Testis (tissue), 3 donors: ENCODE data around the gene OGFRL1. TPM values are rescaled to one million over a fixed set of nuclear protein-coding genes. Genes with fewer than 3 reads are reported as not detected.

Source experiments
- DNase-seq: peaks from one replicate; pipeline ENCODE4 v3.0.0-alpha.2; 2019
- H3K27ac ChIP-seq, 2 donors: fragments of 200-600 bp; sonication (generic); one replicate each; pipeline ENCODE4 v1.5.1; 2019
- H3K27me3 ChIP-seq: fragments of 200-600 bp; sonication (generic); one replicate; pipeline ENCODE4 v1.5.1; 2019
- H3K36me3 ChIP-seq: fragments of 200-600 bp; sonication (generic); one replicate; pipeline ENCODE4 v1.5.1; 2017; ENCODE audit warnings: low read depth; ENCODE audit errors: missing control alignments
- H3K4me1 ChIP-seq: fragments of 200-600 bp; sonication (generic); one replicate; pipeline ENCODE4 v1.5.1; 2019
- H3K4me3 ChIP-seq, 2 donors: fragments of 200-600 bp; sonication (generic); one replicate each; pipeline ENCODE4 v1.5.1; 2017 to 2019
- H3K9me3 ChIP-seq: fragments of 200-600 bp; sonication (generic); one replicate; pipeline ENCODE4 v1.5.1; 2017
- CTCF ChIP-seq, 3 experiments: fragments of 450-650 bp in 2 of 3; fragments of 200-600 bp in 1 of 3; sonication (generic) in 1 of 3; IDR thresholded peaks; one replicate each; pipeline ENCODE4 v1.5.1; 2016 to 2019; ENCODE audit warnings: antibody characterized with exemption in 3 of 3, mild to moderate bottlenecking in 2 of 3, moderate library complexity in 1 of 3
- POLR2A ChIP-seq: fragments of 450-650 bp; IDR thresholded peaks from one replicate; pipeline ENCODE4 v1.6.1; 2017; ENCODE audit warnings: antibody characterized with exemption, mild to moderate bottlenecking, moderate library complexity
- WGBS, 2 donors: methylation state at CpG; one replicate each; pipeline ENCODE4 v1.1.5; 2018; 5-methylcytosine and 5-hydroxymethylcytosine counted together
- intact Hi-C: fragments of 100-400 bp; cut with DNase I; formaldehyde crosslinking; loops from one replicate; pipeline ENCODE4 v1.15.1; 2023; ENCODE audit warnings: low total_unique reads
- polyA plus RNA-seq: library from polyadenylated mRNA; stranded (reverse); fragments of 350-450 nt; fragmentation: Illumina TruSeq; extraction: RNeasy Lipid Tissue Mini Kit (QIAGEN cat#74804); gene quantifications from one replicate; pipeline ENCODE4 v1.2.3, GENCODE V29; 2014; ENCODE audit warnings: low read depth, low replicate concordance; ENCODE audit not compliant: insufficient read depth
- total RNA-seq, 2 donors: library from RNA; depleted of rRNA; stranded (reverse); fragments of >200 nt; gene quantifications; one replicate each; pipeline ENCODE4 v1.2.3, GENCODE V29; 2016

OGFRL1 gene
- total and polyA plus RNA-seq, 3 donors from 2014 or later: 5.0 to 8.2 (median 7.9) TPM

DNA sequence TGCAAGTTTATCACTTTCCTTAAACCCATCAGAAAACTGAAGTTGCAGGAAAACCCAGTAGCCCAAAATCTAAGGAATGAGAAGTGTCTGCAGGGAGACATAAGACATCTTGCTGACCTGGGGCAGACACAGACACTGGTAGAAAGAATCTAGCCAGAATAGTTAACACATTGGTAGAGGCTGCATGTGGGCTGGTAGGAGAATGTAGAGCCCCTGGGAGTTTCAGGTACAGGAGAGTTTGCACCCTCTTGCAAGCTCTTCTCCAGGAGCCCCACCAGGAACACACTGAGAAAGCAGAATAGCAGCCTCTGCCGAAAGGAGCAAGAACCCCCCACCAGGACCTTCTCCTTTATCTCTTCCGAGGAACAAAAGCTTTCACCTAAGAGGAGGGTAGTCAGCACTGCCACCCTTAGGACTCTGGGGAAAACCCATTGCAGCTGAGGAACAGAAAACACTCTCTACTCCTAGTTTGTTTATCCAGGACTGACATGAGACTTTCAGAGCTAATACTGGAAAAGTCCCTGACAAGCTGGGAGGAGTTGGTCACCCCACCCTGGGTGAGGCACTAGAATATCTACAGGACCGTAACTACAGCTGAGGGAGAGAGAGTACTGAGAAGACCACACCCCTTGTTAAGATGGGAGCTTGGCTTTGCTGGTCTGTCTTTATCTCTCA lies 10.5 kb upstream of the OGFRL1 start:
- Histone ChIP-seq H3K9me3 (no peaks in the 10 kb centered on the region), H3K27ac (no peak overlapping the region), H3K27me3 (no peaks in the 10 kb centered on the region), H3K36me3 (no peaks in the 10 kb centered on the region), H3K4me1 (no peaks in the 10 kb centered on the region), H3K4me3 (no peak overlapping the region)
- 80 to 87% methylated on average over 3 of the region's 3 CpGs for WGBS, 2 donors
- TF ChIP-seq POLR2A (no peak), CTCF (IDR thresholded peaks at IDR 0.05) (no peak)
- intact Hi-C loops: no loop called here
- DNase-seq: no peak

- no peak for DNase-seq
- WGBS, 2 donors: 93 to 96% methylated on average over 2 of the region's 2 CpGs
- Histone ChIP-seq H3K27ac (no peak overlapping the region), H3K4me3 (no peak overlapping the region), H3K27me3 (no peaks in the 10 kb centered on the region), H3K4me1 (no peaks in the 10 kb centered on the region), H3K36me3 (no peaks in the 10 kb centered on the region), H3K9me3 (no peaks in the 10 kb centered on the region)
- TF ChIP-seq POLR2A (no peak), CTCF (IDR thresholded peaks at IDR 0.05) (no peak)
- intact Hi-C loops: no loop called here
These were observed 9.3 kb upstream of the OGFRL1 start for GRCh38 chr6:71279321-71279720.

DNA sequence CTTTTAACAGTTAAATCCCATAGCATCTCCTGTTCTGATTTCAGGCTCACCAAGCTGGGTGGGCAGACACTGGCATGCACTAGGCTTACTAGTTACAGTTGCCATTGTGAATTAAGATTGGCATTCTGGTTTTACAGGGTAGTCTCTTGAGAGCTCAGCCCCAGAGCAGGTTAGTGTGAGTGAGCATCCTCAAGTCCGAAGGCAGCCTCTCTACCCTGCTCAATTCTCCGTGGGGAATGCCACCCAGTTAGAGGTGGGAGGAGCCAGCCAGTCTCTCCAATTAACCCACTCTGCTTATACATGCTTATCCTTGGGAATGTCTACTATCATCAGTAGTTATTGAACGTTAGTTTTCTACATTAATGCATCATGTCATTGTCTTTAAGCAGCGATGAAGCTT lies 8.9 kb upstream of the OGFRL1 start:
- 55 to 66% methylated on average over 4 of the region's 4 CpGs for WGBS, 2 donors
- DNase-seq: no peak
- no peak overlapping the region for H3K4me3 ChIP-seq
- no peaks in the 10 kb centered on the region for H3K27me3 ChIP-seq
- H3K27ac ChIP-seq: no peak overlapping the region
- H3K36me3 ChIP-seq: no peaks in the 10 kb centered on the region
- no peaks in the 10 kb centered on the region for H3K9me3 ChIP-seq
- TF ChIP-seq POLR2A: no peak
- TF ChIP-seq CTCF (IDR thresholded peaks at IDR 0.05): no peak
- intact Hi-C loops: no loop called here
- peaks cover 3% of the 10 kb centered on the region for H3K4me1 ChIP-seq

GRCh38 chr6:71280701-71281100 lies 7.9 kb upstream of the OGFRL1 start:
- no peak for TF ChIP-seq CTCF (IDR thresholded peaks at IDR 0.05)
- no peak for TF ChIP-seq POLR2A
- H3K4me3 ChIP-seq: no peak overlapping the region
- no peaks in the 10 kb centered on the region for H3K36me3 ChIP-seq
- no peak for DNase-seq
- peaks cover 7% of the 10 kb centered on the region for H3K4me1 ChIP-seq
- H3K27ac ChIP-seq: no peak overlapping the region
- no peaks in the 10 kb centered on the region for H3K9me3 ChIP-seq
- intact Hi-C loops: no loop called here
- no peaks in the 10 kb centered on the region for H3K27me3 ChIP-seq
- WGBS, 2 donors: 89 to 91% methylated on average over 2 of the region's 2 CpGs

GRCh38 chr6:71284785-71285184 lies 3.8 kb upstream of the OGFRL1 start:
- peak; percentile 43 for DNase-seq
- Histone ChIP-seq H3K9me3 (no peaks in the 10 kb centered on the region), H3K4me3 (no peak overlapping the region), H3K27me3 (no peaks in the 10 kb centered on the region), H3K36me3 (no peaks in the 10 kb centered on the region), H3K4me1 (peaks cover 7% of the 10 kb centered on the region), H3K27ac (peak overlapping the region in 1 of 2 donors; percentile 7)
- TF ChIP-seq POLR2A (no peak), CTCF (IDR thresholded peaks at IDR 0.05) (no peak)
- intact Hi-C loops: no loop called here
